OCI-M1 (cell line): ENCODE measurements around the gene PGAP6.
"Not testable (repeated sequence)": the region's sequence is repeated elsewhere in the genome, so short reads cannot be mapped to it uniquely, and the experiment has no call there.

Experiments used
- DNase-seq: peaks from one replicate; lab custom pipeline; 2025; lab: John Stamatoyannopoulos, UW

The PGAP6 gene

GRCh38 chr16:379183-379960 is 2.4 kb downstream of the PGAP6 start:
- no peak for DNase-seq

- no peak for DNase-seq
Observed at GRCh38 chr16:378821-379182, 3.0 kb downstream of the PGAP6 start.

GRCh38 chr16:378113-378820 is 3.5 kb downstream of the PGAP6 start:
- not testable (repeated sequence) for DNase-seq

DNA sequence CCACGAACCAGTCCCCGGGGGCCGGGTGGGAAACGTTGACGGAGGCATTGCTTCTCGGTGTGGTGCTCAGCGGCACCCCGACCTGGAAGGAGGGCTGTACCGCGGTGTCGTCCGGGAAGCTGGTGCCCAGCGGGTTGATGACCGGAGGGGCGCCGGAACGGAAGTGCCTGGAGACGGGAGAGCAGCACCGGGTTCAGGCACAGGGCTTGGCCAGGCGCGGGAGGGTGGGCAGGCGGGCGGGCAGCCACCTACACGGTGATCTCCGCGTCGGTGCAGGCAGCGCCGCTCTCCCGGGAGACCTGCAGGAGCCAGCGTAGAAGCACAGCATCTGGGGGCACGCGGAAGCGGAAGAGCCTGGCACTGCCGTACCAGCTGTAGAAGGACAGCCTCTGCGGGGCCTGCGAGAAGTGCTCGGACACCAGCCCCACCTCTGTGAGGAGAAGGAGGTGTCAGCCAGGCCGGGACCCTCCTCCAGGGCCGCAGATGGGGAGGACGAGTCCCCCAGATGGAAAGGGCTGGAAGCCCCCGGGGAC is 4.3 kb downstream of the PGAP6 start:
- DNase-seq = no peak

GRCh38 chr16:376817-377418 is 4.9 kb downstream of the PGAP6 start:
- no peak for DNase-seq

DNA sequence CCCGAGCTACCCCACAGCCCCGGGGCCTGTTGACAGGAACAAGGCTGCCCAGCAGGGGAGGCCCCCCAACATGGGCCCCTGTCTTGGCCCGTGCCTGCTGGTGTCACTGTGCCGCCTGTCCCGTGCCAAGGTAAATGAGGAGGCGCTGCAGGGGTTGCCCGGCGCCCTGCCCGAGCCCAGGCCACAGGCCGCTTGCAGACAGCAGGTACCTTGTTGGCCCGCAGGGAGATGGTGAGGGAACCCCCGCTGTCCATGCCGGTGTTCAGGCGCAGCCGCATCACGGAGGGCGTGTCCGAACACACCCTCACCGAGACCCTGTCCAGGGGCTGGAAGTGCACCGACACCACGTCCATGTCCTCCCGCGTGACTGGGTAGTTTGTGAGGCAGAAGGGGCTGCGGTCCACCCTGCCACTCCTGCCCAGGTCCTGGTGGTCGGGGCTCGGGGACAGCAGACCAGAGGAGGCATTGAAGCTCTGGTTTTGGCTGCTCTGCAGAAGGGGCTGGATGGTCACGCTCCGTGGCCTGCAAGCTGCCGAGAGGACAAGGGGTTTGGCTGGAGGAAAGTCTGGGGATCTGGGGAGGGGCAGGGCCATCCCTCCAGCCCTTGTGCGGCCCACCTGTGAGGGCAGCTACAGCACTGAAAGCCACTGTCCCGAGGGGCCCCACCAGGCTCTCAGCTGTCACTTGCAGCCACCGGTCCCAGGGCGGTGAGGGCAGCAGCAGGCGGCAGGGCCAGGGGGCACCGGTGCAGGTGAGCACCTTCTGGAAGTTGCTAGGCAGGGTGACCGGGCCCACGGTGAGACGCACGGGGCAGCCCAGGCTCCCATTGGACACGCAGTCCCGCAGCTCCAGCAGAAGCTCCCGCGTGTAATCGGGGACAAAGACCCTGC is 5.6 kb downstream of the PGAP6 start:
- DNase-seq = no peak

DNA sequence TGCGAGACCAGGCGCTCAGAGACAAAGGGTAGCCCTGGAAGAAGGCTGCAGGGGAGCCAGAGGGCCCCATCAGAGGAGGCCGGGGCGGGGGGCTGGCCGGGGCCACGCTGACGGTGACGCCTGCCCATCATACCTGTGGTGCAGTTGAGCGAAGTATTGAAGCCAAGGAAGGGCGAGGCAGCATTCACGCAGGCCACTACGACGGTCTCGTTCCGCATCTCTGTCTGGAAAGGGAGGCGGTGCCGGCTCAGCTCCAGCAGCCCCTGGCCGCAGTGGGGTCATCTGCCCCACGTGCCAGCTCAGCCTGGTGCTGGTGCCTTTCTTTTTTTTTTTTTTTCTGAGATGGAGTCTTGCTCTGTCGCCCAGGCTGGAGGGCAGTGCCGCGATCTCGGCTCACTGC is 6.6 kb downstream of the PGAP6 start:
- no peak for DNase-seq

DNA sequence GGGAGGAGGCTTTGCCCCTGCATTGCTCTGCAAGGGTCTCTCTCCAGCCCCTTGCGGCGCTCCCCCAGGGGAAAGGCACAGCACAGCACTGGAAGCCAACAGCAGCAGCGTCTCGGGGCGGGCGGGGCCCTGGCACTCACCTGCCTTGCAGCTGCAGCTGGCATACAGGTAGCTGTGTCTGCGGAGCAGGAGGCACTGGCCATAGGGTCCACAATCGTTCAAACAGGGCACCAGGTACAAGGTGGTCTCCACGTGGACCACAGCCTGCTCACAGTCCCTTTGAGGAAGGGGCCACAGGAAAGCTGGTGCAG is 7.2 kb downstream of the PGAP6 start:
- no peak for DNase-seq

- no peak for DNase-seq
Observed at GRCh38 chr16:373848-374615, 7.7 kb downstream of the PGAP6 start.

- no peak for DNase-seq
Observed at GRCh38 chr16:373020-373598, 8.7 kb downstream of the PGAP6 start.

DNA sequence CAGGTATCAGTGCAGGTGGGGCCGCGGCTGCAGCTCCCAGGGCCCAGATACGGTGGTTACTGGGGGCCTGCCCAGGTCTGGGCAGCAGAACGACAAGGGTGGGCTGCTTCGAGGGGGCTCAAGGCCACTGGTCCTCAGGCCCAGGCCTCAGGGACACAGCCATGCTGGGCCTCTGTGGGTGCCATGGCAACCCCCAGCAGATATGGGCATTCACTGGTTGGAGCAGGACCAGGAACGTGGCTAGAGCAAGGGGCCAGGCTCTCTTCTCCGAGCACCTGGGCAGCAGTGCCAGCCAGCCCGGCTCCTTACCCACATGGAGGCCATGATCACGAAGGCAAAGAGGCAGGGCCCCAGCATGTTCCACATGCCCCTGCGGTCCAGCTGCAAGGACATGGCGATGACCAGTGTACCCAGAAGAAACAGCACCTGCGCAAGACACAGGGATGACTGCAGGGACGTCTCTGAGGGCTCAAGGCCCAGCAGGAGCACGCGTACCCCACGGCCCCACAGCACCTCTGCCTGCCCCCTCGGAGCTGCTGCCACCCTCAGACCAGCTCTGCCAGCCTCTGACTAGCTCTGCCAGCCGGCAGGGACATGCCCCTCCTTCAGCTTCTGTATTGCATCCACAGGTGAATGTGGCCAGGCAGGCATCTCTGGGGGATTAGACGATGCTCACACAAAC is 9.3 kb downstream of the PGAP6 start:
- no peak for DNase-seq

DNA sequence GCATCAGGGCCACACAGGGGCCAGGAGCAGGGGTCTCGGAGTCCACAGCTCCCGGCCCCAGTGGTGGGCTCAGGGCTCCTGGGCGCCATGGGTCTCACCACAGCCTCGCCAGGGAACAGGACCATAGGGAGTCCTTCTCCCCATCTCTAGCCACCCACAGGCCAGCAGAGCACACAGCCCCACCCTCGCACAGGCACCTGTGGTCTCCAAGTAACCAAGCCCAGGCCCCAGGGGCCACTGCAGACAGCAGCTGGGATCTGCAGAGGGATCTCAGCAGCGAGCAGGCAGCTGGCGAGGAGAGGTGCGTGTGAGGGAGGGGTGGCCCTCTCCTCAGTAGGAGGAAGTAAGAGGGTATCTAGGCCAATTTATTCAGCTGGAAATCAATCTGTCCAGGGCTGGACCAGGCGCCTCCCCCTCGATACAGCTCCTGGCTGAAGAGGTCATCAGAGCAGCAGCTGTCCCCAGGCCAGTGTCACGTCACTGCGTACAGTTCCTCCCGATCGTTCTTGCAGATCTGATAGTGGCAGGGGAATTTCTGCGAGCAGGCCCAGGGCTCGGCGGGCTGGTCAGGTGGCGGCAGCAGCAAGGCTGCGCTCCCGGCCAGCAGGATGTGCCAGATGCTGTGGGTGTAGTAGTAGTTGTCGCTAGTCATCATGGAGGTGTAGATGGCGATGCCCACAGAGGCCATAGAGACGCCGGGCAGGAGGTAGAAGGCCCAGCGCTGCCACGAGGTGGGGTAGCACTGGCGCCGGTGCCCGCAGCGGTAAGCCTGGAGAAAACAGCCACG is 10.1 kb downstream of the PGAP6 start:
- DNase-seq = no peak

DNA sequence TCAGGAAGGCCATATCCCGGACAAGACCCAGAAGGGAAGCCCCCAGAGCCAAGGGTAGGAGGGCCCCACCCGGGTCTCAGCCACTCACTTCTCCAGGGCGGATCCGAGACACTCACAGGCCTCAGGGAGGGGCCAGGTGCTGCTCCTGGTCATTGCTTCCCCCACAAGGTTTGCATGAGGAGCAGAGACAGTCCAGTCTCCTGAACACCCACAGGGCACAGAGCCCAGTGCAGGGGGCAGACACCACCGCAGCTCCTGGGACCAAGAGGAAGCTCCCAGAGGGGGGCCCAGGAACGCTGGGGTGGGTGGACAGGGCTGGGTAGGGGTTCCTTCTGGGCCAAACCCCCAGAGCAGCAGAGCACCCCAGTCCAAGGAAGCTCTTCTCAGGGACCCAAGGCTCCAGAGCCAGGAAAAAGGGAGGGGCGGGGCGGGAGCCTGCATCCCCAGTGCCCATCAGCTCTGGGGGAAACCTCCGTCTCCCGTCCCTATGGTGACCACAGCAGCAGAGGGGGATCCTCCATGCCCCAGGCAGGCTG is 10.7 kb downstream of the PGAP6 start:
- DNase-seq = no peak

GRCh38 chr16:370443-370842 is 11.3 kb downstream of the PGAP6 start, which contains the start of gene MRPL28:
Gene MRPL28 (minus strand): TSS chr16:370538. CDS start chr16:370218, 320 bp downstream.
- DNase-seq = peak; percentile 97

- DNase-seq = no peak
Observed at GRCh38 chr16:369866-370436, 11.8 kb downstream of the PGAP6 start.

DNA sequence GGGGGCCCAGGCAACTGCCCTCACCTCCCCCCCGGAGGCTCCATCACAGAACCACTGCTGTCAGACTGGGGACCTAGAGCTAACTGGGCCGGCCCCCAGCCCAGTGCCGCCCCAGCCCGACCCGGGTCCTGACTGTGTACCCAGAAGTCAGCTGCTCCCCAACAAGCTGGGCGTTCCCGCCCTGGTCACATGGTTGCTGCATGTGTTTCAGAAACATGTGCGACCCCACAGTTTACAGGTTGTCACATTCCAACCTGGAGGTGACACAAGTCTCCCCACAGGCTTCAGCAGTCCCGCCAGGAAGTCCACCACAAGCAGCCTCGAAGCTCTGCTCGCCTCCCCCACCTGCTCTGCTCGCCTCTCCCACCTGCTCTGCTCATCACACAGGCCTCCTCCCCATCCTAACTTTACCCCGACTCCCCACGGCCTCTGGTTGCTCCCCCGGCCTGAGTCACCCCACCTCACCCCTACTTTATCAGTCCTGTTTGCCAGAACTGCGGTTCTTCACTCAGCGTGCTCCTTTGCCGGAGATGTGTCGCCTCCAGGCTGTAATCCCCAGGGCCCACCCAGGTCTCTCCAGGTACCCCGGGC is 12.4 kb downstream of the PGAP6 start:
- DNase-seq = no peak

DNA sequence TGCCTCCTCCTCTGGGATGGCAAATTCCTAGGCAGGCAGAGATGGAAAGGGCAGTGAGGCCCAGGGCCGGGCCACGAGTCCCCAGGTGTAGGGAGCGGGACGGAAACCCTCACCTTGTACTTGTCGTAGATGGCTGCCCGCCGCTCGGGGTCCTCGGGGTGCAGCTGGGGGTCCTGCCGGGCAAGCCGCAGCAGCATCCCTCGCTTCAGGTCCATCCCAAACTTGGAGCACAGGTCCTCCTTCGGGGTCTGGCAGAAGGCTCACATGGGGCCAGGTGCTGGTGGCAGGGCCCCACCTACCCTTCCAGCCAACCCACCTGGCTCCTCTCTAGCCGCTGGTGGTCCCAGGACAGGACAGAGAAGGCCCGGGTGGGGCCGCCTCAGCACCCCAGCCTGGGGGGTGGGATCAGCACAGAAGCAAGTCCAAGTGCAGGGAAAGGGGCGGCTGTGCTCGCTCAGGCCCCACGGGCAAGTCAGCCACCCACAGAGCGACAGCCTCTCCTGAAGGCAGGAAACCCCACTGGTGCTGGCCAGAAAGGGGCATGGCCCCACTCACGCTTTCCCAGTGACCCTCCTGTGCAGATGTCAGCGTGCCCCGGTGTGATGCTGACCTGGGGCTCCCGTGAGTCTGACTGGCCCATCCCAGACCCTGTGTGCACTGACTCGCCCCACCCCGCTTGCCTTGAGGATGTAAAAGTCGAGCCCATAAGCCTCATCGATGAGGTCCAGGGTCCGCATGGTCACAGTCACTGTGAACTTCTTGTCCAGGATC is 13.2 kb downstream of the PGAP6 start:
- no peak for DNase-seq
